Mucosa of stomach (tissue), 1 donor: ENCODE measurements around the gene DCLK1.

Experiments used
- H3K27me3 ChIP-seq: one replicate; pipeline ENCODE4 v1.7.0; 2013; ENCODE audit warnings: mild to moderate bottlenecking, low read length; ENCODE audit not compliant: control insufficient read depth, insufficient read depth
- H3K36me3 ChIP-seq: one replicate; pipeline ENCODE4 v1.7.0; 2013; ENCODE audit warnings: low read length; ENCODE audit not compliant: control insufficient read depth, insufficient read depth
- H3K4me1 ChIP-seq: one replicate; pipeline ENCODE4 v1.7.0; 2013; ENCODE audit warnings: mild to moderate bottlenecking, low read length; ENCODE audit not compliant: control insufficient read depth, insufficient read depth
- H3K4me3 ChIP-seq: one replicate; pipeline ENCODE4 v1.7.0; 2013; ENCODE audit warnings: low read length
- H3K9ac ChIP-seq: one replicate; pipeline ENCODE4 v1.7.0; 2013; ENCODE audit warnings: mild to moderate bottlenecking, low read length, moderate library complexity
- H3K9me3 ChIP-seq: one replicate; pipeline ENCODE4 v1.7.0; 2013; ENCODE audit warnings: mild to moderate bottlenecking, low read length, moderate library complexity; ENCODE audit not compliant: control insufficient read depth
- donor health status: Pancreatic carcinoma.

The DCLK1 gene

DNA sequence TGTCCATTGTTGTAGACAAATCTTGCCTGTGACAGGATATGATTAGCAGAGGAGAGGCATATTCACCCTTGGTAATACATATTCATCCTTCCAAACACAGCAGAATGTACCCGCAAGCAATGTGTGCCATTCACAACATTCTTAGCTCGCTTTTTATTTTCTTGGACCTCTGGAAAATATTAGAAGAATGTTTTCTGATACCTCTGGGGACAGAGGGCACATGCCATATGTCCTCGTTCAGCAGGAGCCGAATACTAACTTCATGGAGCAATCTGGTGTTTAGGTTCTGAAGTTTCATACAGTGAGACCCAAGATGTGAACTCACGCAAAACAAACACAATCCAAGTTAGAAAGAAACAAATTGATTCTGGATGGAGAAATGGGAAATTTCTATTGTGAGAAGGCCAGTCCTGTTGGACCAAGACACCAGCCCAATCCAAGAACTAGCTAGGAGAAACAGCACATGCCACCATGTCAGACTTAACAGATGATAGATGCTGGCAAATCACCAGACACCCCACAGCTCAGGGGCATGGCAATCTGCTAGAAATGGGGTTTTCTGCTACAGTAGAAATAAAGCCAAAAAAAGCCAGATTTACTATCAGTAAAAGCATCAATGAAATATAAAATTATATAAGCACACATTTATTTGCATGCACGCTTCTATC, 297.4 kb downstream of the DCLK1 start:
- Histone ChIP-seq H3K27me3 (no peaks in the 10 kb centered on the region), H3K9ac (no peak overlapping the region), H3K36me3 (no peaks in the 10 kb centered on the region), H3K4me1 (no peaks in the 10 kb centered on the region), H3K4me3 (no peak overlapping the region), H3K9me3 (no peaks in the 10 kb centered on the region)

DNA sequence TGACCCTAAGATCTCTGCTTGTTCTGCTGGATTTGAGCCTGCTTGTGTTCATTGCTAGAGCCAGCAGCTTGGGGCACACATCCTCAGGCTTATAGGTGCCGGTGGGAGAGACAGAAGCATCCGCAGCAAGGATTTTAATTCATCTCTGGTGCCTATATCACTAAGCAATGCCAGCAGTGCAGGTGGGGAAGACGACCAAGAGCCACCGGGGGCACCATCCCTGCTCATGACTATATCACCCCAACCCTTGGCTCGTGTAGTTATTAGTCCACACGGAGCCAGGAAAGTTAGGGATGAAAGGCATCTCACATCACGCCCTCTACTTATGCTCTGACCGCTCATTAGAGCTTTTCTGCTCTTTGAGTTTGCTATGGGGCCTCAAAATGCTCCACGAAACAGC, 298.2 kb downstream of the DCLK1 start:
- H3K9ac ChIP-seq, result no peak overlapping the region
- H3K4me3 ChIP-seq, result no peak overlapping the region
- no peaks in the 10 kb centered on the region for H3K27me3 ChIP-seq
- H3K9me3 ChIP-seq, result no peaks in the 10 kb centered on the region
- H3K36me3 ChIP-seq, result no peaks in the 10 kb centered on the region
- no peaks in the 10 kb centered on the region for H3K4me1 ChIP-seq

DNA sequence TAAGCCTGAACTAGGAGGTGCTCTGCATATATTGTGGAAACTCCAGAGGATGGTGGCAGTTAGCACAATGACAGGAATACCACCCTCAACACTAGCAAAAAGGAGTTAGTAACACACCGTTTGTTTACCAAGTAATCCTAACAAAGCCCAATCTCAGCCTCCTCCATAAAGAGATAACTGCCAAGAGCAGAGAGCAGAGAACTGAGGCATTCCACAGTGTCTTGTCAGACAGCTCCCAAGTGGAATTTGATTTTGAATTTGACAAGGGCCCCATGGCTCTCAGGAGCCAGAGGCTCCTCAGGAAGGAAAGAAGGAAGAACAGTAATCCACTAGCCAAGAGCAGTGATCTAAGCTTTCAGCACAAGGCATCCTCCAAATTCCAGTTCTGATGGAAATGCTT, 298.6 kb downstream of the DCLK1 start:
- H3K9me3 ChIP-seq, result no peaks in the 10 kb centered on the region
- H3K4me1 ChIP-seq, result no peaks in the 10 kb centered on the region
- no peaks in the 10 kb centered on the region for H3K36me3 ChIP-seq
- no peaks in the 10 kb centered on the region for H3K27me3 ChIP-seq
- H3K9ac ChIP-seq, result no peak overlapping the region
- no peak overlapping the region for H3K4me3 ChIP-seq

DNA sequence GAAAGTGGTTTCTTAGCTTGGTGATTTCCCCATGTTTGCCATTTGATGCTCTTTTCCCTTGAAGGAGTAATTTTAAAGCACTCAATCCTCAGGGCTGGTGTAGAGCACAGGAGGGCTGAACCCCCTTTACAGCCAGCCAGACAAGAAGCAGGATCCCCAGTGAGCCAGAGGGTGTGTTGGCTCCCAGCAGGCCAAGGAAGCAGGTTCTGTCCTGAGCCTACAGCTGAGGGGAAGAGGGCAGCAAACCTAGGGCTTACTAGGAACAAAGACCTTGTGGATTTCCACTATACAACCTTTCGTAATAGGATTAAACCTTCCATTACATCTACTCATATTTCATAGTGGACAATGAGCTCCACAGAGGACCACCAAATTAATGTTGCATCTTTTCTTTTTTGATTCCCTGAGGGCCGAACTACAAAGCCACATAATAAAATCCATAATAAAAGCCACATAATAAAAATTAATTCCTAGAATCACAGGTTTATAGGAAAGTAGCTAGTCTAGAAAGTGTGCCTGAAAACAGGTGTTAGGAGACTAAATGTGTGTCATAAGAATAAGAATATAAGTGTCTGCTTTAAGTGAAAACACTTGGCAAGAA, 300.2 kb downstream of the DCLK1 start:
- Histone ChIP-seq H3K9me3 (no peaks in the 10 kb centered on the region), H3K9ac (no peak overlapping the region), H3K36me3 (no peaks in the 10 kb centered on the region), H3K4me3 (no peak overlapping the region), H3K27me3 (no peaks in the 10 kb centered on the region), H3K4me1 (no peaks in the 10 kb centered on the region)

DNA sequence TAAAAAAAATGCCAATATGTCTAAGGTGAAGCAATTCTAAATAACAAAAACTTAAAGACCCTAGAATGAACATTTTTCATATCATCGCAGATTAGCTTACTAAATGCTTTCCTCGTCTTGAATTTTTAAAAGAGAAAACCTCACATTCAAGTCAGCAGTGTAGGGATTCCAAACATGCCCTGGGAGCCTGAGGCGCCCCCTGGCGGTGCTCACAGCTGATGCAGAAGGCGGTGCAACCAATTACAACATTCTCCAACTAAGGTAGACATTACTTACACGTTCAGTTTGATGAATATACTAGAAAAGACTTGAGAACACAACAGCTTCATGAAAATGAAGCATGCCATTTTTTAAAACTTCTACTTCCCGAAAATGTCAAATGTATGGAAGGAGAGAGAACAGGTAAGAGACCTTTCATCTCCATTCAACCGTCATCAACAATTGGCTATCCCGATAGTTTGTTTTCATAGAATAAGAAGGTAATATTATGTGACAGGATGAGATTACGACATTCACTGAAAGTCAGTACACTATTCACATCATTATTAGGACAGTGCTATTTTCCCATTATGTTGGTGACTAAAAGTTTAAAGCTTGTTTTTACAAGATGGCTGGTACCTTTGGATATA, 304.4 kb downstream of the DCLK1 start:
- H3K27me3 ChIP-seq, result no peaks in the 10 kb centered on the region
- no peaks in the 10 kb centered on the region for H3K4me1 ChIP-seq
- H3K9ac ChIP-seq, result no peak overlapping the region
- no peak overlapping the region for H3K4me3 ChIP-seq
- no peaks in the 10 kb centered on the region for H3K9me3 ChIP-seq
- no peaks in the 10 kb centered on the region for H3K36me3 ChIP-seq

DNA sequence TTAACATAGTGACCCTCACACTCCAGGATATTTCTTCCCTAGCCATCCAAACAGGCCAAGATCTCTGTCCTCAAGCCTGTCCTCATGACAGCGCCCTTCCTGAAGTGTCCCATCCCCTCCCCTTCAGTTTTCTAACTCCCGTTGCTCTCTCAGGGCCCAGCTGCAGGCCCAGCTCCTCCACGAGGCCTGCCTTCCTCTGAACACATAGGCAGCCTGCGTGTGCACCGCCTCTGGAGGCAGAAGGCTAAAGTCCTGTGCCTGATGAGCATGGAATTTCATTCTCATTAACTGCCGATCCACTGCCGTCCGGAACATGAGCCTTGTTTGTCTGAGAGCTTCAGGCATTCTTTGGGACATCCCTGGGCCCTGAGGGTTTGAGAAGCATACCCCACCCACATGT, 306.4 kb downstream of the DCLK1 start:
- Histone ChIP-seq H3K27me3 (no peaks in the 10 kb centered on the region), H3K4me3 (no peak overlapping the region), H3K4me1 (no peaks in the 10 kb centered on the region), H3K36me3 (no peaks in the 10 kb centered on the region), H3K9me3 (no peaks in the 10 kb centered on the region), H3K9ac (no peak overlapping the region)

DNA sequence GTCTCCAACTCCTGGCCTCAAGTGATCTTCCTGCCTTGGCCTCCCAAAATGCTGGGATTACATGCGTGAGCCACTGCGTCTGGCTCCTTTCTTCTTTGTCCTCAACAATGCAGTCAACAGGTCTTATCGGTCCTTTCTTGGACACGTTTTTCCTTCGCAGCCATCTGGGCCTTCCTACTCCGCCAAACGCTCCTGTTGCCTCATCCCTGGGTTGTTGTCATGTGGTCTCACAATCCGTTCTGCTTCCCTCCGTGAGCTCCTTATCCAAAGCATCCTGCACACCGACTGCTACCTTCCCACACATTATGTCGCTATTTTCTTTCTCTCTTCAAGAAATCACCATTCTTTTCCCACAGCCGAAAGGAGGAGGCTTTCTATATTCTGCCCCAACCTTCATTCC, 306.8 kb downstream of the DCLK1 start:
- H3K4me1 ChIP-seq, result no peaks in the 10 kb centered on the region
- no peak overlapping the region for H3K9ac ChIP-seq
- H3K27me3 ChIP-seq, result no peaks in the 10 kb centered on the region
- H3K4me3 ChIP-seq, result no peak overlapping the region
- no peaks in the 10 kb centered on the region for H3K36me3 ChIP-seq
- H3K9me3 ChIP-seq, result no peaks in the 10 kb centered on the region

DNA sequence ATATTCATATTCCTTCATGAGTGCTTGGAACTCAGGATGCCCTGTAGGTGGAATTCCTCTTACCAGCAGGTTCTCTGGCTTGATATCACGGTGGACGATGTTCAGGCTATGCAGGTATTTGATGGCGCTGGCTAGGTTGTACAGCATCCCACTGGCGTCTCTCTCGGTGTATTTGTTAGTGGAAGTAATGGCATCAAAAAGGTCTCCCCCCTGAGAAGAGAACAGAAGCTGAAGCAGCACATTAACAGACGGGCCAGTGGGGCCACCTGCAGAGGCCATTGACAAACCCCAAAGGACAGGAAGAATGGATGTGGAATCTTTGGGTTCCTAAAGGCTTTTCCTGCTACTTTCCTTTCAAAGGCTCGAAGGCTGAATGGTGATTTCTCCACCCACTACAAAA, 308.5 kb downstream of the DCLK1 start:
- H3K4me3 ChIP-seq, result no peak overlapping the region
- H3K27me3 ChIP-seq, result no peaks in the 10 kb centered on the region
- no peaks in the 10 kb centered on the region for H3K9me3 ChIP-seq
- no peaks in the 10 kb centered on the region for H3K4me1 ChIP-seq
- no peak overlapping the region for H3K9ac ChIP-seq
- H3K36me3 ChIP-seq, result no peaks in the 10 kb centered on the region

DNA sequence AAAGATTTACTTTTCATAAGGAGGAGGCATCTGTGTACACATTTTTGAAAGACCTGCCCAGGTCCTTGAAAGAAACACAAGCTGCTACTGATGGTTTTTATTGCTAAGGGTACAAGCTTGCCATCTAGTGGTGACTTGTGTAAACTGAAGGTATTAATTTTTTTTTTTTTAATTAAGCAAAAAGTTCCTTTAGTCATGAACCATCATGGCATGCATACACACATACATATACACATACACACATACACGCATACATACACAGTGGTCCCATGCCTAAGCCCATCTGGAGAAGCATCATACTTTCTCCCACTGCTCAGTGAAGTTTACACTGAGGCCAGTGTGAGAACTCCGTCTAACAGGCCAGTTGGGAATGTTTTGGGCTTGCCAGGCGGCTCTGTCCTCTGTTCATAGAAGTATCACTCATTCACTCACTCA, 312.5 kb downstream of the DCLK1 start:
- no peak overlapping the region for H3K9ac ChIP-seq
- no peaks in the 10 kb centered on the region for H3K4me1 ChIP-seq
- H3K4me3 ChIP-seq, result no peak overlapping the region
- H3K36me3 ChIP-seq, result no peaks in the 10 kb centered on the region
- no peaks in the 10 kb centered on the region for H3K27me3 ChIP-seq
- H3K9me3 ChIP-seq, result no peaks in the 10 kb centered on the region

DNA sequence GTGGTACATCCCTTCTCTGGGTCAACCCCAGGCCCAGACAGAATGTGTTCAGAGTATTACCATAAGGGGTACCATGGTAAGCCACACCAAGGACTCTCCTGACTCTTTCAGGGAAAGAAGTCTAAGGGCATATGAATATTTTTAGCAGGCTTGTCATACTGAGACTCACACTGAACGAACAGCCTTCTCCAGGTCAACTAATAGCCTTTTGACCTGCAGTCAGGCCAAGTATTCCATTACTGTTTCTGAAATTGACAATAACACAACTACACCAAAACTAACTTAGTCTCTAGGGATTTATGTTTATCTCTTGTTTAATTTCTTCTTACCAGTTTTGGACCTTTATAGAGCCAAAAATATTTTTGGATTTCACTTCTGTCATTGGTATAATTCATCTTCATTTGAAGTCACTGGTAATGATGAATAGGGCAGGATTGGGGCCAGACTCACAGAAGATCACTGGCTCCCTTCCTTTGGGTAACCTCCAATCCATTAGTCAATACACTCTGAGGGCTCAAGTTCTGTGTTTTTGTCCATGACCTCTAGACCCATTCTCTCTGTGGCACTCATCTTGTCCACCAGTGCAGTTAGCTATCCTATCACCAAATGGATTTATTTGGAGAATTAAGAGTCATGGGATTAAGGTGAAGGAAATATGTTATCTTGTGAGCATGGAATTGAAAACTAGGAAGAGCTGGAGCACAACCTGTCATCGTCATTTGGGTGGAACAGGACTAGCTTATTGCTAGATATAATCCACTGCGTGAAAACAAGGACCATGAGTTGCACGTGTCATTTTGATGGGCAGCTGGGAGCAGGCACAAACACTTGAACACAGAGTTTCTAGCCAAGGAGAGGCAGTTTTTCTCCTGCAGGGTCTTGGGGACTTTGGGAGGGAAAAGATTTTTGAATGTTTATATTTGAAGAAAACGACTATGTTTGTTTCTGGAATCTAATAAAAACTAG, 313.3 kb downstream of the DCLK1 start:
- no peaks in the 10 kb centered on the region for H3K4me1 ChIP-seq
- H3K9me3 ChIP-seq, result no peaks in the 10 kb centered on the region
- H3K27me3 ChIP-seq, result no peaks in the 10 kb centered on the region
- H3K36me3 ChIP-seq, result no peaks in the 10 kb centered on the region
- H3K9ac ChIP-seq, result no peak overlapping the region
- H3K4me3 ChIP-seq, result no peak overlapping the region

DNA sequence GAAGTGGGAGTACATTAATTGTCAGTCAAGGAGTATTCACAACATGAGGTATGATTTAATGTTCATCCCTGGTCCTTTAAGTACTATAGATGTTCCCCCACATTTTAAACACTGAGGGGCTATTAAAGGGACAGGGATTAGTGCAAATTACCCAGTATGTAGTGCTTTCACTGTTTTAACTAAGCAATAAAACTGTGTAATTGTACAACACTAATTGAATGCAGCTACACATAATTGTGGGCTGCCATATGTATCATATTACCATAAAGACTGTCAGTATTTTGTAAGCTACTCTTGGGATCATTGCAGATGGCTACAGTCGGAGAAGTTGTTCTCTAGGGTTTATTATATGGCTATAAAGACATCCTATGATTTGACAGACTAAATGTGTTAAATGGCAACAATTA, 316.6 kb downstream of the DCLK1 start:
- Histone ChIP-seq H3K4me3 (no peak overlapping the region), H3K36me3 (no peaks in the 10 kb centered on the region), H3K4me1 (no peaks in the 10 kb centered on the region), H3K9me3 (no peaks in the 10 kb centered on the region), H3K9ac (no peak overlapping the region), H3K27me3 (no peaks in the 10 kb centered on the region)

DNA sequence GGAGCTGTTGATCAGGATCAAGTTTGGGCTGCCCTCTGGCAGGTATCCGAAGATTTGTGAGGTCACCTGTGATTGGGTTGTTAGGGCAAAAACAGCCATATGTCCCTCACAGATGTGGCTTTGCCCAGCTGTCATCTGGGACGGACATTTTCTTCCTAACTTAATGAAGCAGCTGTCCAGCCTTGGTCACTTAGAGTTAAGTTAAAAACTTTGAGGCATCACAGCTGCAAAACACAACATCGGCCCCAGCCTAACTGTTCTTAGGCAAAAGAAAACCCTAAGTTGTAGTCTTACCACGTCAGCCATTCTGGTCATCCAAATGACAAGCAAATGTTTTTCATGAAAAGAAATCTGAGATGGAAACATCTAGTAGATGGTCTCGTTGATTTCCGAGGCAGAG, 318.4 kb downstream of the DCLK1 start:
- Histone ChIP-seq H3K27me3 (no peaks in the 10 kb centered on the region), H3K36me3 (no peaks in the 10 kb centered on the region), H3K4me1 (no peaks in the 10 kb centered on the region), H3K4me3 (no peak overlapping the region), H3K9me3 (no peaks in the 10 kb centered on the region), H3K9ac (no peak overlapping the region)
